Measurements from ENCODE around the gene SYCP2L.
"Not testable (repeated sequence)": the region's sequence is repeated elsewhere in the genome, so short reads cannot be mapped to it uniquely, and the experiment has no call there.

Gene SYCP2L

DNA sequence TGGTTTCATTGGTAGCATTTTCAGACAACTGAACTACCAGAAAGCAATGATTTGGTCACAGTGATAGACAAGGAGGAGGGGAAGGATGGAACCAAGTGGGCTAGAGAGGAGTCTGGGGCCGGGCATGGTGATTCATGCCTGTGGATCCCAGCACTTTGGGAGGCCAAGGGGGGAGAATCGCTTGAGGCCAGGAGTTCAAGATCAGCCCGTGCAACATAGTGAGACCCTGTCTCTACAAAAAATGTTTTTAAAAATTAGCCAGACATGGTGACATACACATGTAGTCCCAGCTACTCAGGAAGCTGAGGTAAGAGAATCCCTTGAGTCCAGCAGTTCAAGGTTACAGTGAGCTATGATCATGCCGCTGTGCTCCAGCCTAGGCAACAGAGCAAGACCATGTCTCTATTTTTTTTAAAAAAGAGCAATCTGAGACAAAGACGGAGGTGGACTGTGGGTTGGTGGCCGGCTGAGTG is 70.6 kb downstream of the SYCP2L start:
- no peak for FAIRE-seq

DNA sequence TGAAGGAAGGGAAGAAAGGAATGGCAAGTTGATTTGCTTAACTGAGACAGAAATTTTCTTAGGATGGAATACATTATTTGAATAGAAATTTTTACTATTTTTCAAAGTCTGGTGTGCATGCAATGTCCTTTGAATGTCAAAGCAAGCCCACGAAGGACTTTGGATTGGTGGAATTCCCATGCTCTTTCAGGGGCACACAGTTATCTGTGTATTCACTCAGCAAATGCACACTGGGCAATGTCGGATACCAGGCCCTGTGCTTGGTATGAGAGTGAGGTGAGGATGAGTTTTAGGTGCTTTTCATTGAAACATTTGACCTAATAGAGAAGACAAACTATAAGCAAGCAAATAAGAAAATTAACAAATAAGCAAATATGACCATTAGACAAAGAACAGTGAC is 73.3 kb downstream of the SYCP2L start:
- no peak for FAIRE-seq

- FAIRE-seq: no peak
These were observed 75.0 kb downstream of the SYCP2L start for GRCh38 chr6:10961837-10962236.

GRCh38 chr6:10962673-10963072 is 75.8 kb downstream of the SYCP2L start:
- FAIRE-seq: no peak

DNA sequence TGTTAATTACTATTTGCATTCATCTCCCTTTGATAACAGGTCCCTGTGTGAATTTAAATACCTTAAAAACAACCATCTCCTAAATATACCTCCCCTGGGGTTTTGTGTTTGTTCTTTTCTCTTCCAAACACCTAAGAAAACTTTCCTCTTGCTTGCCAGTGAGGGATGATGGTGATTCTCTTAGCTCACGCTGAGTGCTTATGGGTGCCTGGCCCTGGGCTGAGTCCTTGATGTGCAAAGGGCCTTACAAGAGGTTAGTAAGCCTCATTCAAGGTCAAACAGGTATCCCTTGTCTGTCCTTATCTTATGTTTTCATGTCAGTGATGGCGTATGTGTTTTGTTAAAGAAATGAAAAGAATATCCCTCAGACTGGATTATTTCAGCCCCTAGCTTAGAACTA is 76.3 kb downstream of the SYCP2L start:
- no peak for FAIRE-seq

DNA sequence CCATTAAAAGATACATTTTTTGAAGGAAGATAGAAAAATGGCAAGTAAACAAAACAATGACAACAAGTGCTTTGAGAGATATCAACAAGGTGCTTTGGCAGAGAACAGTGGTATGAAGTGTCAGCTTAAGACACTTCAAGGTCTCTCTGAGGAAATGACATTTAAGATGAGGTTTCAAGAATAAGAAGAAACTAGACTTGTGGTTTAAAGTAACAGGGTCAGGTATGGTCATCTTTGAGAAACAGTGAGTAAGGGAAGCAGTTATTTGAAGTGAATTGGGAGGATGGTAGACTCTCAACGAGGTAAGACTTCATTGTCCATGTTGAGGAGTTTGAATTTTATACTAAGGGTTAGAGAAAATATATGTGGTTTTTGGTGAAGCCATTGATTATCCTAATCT is 77.8 kb downstream of the SYCP2L start:
- FAIRE-seq: no peak

- no peak for FAIRE-seq
These were observed 81.9 kb downstream of the SYCP2L start for GRCh38 chr6:10968776-10969175.

DNA sequence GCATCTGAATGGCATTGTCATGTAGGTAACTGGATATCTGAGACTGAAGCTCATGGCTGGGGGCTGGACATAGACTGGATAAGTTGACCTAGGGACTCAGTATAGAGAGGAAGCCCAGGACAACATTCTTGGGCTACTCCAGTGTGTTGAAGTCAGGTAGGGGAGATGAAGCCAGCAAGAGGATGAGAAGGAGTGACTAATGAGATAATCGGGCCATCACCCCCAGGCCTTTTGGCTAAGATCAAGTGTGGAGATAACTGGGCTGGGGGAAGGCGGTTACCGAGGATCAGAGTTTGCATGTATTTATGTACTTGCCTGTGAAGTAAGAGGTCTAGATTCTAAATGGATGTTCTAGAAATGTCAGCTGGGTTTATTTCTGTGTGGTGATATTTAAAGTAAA is 83.9 kb downstream of the SYCP2L start:
- no peak for FAIRE-seq

DNA sequence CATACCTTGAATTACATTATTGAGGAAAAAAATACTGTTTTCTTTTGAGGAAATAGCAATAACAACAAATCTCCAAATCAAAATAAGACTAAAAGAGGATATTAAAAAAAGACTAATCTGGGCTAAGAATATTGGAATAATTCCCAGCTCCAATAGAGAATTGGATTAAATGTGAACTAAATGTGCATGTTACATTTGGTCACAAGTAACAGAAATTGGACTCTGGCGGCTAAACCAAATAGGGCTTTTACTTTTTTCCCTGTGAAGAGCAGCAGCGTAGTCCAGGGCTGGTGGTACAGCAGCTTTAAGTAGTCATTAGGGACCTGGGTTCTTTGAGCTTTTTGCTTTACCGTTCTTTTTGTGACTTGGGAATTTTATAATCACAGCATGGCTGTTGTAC is 85.3 kb downstream of the SYCP2L start:
- no peak for FAIRE-seq

DNA sequence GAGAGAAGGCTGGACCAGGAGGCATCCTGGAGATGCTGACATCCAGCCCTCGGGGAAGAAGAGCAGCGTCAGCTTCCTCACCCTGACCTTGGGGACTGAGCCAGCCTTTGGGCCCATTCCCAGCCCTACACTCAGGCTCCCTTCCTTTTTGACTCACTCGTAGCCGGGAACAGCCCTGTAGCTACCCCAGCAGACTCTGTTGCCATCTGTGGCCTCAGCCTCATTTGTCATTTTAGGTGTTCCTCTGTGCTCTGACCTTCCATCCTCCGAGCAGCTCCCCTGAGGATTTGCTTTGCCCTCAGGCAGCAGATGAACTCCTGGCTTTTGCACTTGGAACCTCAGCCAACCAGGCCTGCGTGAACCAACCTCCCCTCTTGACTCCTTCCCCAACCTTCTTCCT is 89.7 kb downstream of the SYCP2L start:
- no peak for FAIRE-seq

- FAIRE-seq: no peak
These were observed 90.5 kb downstream of the SYCP2L start for GRCh38 chr6:10977231-10977968.

- FAIRE-seq: no peak
These were observed 92.8 kb downstream of the SYCP2L start for GRCh38 chr6:10979603-10980002.

DNA sequence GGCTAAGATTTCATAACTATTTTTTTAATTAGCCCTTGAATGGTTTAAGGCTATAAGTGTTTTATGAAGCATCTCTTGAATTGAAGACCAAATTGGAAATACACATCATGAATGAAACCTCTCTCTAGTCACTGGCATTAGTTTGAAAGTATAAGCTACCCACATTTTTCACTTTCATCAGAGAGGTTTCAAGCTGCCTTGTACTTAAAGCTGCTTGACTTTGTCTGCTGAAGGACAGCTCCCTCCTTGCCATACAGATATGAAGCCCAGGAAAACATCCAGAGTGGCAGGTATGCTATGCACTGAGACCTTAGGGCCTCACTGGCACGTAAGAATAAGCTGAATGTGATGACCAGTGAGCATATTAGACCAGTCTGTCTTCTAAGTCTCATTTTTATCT is 94.6 kb downstream of the SYCP2L start:
- FAIRE-seq: no peak

GRCh38 chr6:10984959-10985358 is 98.1 kb downstream of the SYCP2L start:
- FAIRE-seq: not testable (repeated sequence)

DNA sequence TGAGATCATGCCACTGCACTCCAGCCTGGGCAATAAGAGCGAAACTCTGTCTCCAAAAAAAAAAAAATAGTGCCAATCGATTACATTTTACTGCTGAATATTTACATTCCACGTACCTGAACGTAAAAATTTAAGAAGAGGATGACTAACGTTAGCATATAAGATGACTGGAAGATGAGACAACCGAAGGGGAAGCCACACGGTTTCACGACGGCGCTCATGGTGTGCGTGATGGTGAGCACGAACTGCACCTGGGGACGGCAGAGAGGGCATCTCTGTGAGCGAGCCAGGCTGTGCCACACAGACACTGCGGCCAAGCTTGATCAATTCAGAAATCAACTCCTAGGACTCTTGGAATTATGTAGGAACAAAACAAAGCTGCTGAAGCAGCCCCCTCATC is 102.7 kb downstream of the SYCP2L start:
- no peak for FAIRE-seq

DNA sequence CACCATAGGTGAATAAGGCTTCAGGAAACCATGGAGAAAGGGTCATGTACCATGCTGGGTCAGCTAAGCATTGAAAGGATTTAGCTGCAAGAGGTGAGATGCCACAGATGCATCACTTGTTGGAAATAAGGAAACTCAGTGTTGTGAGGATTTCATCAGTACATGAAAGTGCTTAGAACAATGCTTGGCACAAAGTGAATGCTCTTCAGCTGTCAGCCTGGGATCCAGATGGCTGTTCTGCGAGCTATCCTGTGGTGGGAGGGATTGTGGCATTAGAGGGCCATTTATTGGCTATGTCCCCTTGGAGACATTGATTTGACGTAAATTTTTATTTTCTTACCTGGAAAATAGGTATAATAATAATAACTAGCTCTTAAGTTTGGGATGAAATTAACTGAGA is 104.3 kb downstream of the SYCP2L start:
- no peak for FAIRE-seq

DNA sequence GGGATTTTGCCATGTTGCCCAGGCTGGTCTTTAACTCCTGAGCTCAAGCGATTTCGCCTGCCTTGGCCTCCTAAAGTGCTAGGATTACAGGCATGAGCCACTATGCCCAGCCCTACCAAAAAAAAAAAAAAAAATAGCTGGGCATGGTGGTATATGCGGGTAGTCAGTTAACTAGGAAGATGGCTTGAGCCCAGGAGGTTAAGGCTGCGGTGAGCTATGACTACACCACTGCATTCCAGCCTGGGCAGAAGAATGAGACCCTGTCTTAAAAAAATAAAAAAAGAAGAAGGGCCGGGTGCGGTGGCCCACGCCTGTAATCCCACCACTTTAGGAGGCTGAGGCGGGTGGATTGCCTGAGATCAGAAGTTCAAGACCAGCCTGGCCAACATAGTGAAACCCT is 107.0 kb downstream of the SYCP2L start:
- FAIRE-seq: no peak

GRCh38 chr6:10995114-10995707 is 108.4 kb downstream of the SYCP2L start:
- FAIRE-seq: no peak

DNA sequence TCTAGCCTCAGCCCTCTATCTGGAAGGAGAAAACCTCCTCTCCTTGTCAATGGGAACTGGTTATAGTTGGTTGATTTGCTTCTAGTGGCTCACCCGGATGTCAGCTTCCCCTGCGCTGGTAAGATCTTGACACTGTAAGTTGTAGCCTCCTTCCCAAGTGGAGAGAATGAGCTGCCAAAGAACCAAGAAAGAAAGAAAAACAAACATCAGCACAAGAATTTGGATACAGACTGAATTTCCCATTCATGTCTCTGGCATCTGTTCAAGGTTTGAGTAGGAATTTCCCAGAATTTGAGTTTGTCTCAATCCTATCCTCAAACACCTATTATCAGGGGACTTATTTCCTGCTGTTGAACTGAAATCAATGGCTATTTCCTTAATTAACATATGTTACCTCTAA is 113.1 kb downstream of the SYCP2L start:
- no peak for FAIRE-seq

GRCh38 chr6:11002176-11002575 is 115.3 kb downstream of the SYCP2L start:
- FAIRE-seq: no peak

GRCh38 chr6:11003297-11003696 is 116.4 kb downstream of the SYCP2L start:
- FAIRE-seq: not testable (repeated sequence)

- FAIRE-seq: no peak
These were observed 119.2 kb downstream of the SYCP2L start for GRCh38 chr6:11006061-11006460.

GRCh38 chr6:11007715-11008608 is 121.1 kb downstream of the SYCP2L start:
- FAIRE-seq: no peak

GRCh38 chr6:11008821-11009220 is 122.0 kb downstream of the SYCP2L start:
- no peak for FAIRE-seq

All from TTC549 (cell line).